Upper lobe of right lung (tissue), 1 donor: Measurements from ENCODE around the gene VGLL4. TPM values are rescaled to one million over a fixed set of nuclear protein-coding genes. Genes with fewer than 3 reads are reported as not detected.
A peak's percentile ranks its signal among the peaks of the same experiment; 100 is the strongest.

Experiments
- ATAC-seq: fragments of 200-7000 bp; cut with Tn5 transposase; one replicate; pipeline ENCODE4 v1.9.1; 2020; ENCODE audit warnings: mild to moderate bottlenecking, moderate library complexity
- DNase-seq: peaks from one replicate; pipeline ENCODE4 v3.0.0-alpha.2; 2020
- H3K27ac ChIP-seq: fragments of 200-600 bp; one replicate; pipeline ENCODE4 v1.8.0; 2022
- H3K27me3 ChIP-seq: fragments of 200-600 bp; one replicate; pipeline ENCODE4 v1.8.0; 2022; ENCODE audit warnings: mild to moderate bottlenecking
- H3K36me3 ChIP-seq: fragments of 200-600 bp; one replicate; pipeline ENCODE4 v1.8.0; 2022
- H3K4me1 ChIP-seq: fragments of 200-600 bp; one replicate; pipeline ENCODE4 v1.8.0; 2022
- H3K4me3 ChIP-seq: fragments of 200-600 bp; one replicate; pipeline ENCODE4 v1.8.0; 2022; ENCODE audit warnings: mild to moderate bottlenecking
- H3K9me3 ChIP-seq: fragments of 200-600 bp; one replicate; pipeline ENCODE4 v1.8.0; 2022
- intact Hi-C: fragments of 100-400 bp; cut with DNase I; formaldehyde crosslinking; loops from one replicate; pipeline ENCODE4 v1.11.0; 2022
- total RNA-seq: library from RNA; stranded (reverse); fragmentation: NEBNext Ultra II Directional; extraction: Animal tissue kit (Norgen Biotek cat#: 25700); gene quantifications from one replicate; pipeline ENCODE4 v1.2.1, GENCODE V29; 2021
- TF ChIP-seq, protein P1 (sequence below): fragments of 200-600 bp; IDR thresholded peaks from one replicate; pipeline ENCODE4 v1.8.0; 2022; ENCODE audit warnings: antibody characterized with exemption
- donor health status: DM: no; HTN: yes; CAD: no; lungs with severe emphysema.

The VGLL4 gene
- total RNA-seq, 1 donor from 2014 or later, result 57.5 TPM

DNA sequence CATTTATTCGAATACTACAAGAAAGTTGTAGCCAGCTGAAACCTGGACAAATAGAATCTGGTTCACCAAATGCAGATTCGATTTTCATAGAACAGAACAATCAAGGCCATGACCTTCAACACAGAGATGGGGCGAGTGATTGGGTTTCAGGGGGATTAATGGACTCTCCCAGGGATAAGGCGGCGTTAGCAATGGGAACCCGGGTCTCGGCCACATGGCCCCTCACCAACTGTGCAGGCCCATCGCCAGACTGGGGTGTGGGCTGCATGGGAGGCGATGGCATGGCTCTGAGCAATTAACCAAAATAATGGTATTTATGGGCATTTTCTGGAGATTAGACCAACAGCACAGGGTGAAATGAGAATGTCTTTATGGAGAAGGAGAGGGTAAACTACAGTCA, 34.2 kb downstream of the VGLL4 start:
- H3K4me3 ChIP-seq, result no peak overlapping the region
- no peak overlapping the region for H3K27ac ChIP-seq
- ATAC-seq (no peak), DNase-seq (no peak)
- intact Hi-C loops, result no loop called here
- no peaks in the 10 kb centered on the region for H3K9me3 ChIP-seq
- H3K27me3 ChIP-seq, result no peaks in the 10 kb centered on the region
- peaks cover 46% of the 10 kb centered on the region for H3K4me1 ChIP-seq
- TF ChIP-seq, protein P1, sequence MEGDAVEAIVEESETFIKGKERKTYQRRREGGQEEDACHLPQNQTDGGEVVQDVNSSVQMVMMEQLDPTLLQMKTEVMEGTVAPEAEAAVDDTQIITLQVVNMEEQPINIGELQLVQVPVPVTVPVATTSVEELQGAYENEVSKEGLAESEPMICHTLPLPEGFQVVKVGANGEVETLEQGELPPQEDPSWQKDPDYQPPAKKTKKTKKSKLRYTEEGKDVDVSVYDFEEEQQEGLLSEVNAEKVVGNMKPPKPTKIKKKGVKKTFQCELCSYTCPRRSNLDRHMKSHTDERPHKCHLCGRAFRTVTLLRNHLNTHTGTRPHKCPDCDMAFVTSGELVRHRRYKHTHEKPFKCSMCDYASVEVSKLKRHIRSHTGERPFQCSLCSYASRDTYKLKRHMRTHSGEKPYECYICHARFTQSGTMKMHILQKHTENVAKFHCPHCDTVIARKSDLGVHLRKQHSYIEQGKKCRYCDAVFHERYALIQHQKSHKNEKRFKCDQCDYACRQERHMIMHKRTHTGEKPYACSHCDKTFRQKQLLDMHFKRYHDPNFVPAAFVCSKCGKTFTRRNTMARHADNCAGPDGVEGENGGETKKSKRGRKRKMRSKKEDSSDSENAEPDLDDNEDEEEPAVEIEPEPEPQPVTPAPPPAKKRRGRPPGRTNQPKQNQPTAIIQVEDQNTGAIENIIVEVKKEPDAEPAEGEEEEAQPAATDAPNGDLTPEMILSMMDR, result no peak
- H3K36me3 ChIP-seq, result no peaks in the 10 kb centered on the region

DNA sequence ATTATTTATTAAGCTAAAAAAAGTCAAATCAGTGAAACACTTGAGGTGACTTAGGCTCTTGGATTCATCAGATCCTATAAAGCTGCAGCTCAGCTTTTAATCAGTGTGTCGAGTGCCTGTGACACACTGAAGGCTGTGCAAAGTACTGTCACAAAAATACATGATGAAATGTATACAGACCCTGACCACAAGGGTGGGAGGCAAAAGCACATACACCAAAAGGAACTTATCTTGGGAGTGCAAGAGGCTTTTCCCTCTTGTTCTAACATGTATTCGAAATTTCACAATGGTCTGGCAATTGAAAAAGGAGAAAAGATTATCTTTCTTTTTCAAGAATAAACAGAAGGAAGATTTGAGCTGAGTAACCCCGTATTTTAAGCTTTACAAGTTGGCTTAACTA, 35.9 kb downstream of the VGLL4 start:
- Histone ChIP-seq H3K27me3 (no peaks in the 10 kb centered on the region), H3K27ac (no peak overlapping the region), H3K9me3 (no peaks in the 10 kb centered on the region), H3K4me3 (no peak overlapping the region), H3K4me1 (peaks cover 45% of the 10 kb centered on the region), H3K36me3 (no peaks in the 10 kb centered on the region)
- no peak for DNase-seq
- ATAC-seq, result peak; percentile 29
- intact Hi-C loops, result no loop called here
- TF ChIP-seq, protein P1, result no peak

DNA sequence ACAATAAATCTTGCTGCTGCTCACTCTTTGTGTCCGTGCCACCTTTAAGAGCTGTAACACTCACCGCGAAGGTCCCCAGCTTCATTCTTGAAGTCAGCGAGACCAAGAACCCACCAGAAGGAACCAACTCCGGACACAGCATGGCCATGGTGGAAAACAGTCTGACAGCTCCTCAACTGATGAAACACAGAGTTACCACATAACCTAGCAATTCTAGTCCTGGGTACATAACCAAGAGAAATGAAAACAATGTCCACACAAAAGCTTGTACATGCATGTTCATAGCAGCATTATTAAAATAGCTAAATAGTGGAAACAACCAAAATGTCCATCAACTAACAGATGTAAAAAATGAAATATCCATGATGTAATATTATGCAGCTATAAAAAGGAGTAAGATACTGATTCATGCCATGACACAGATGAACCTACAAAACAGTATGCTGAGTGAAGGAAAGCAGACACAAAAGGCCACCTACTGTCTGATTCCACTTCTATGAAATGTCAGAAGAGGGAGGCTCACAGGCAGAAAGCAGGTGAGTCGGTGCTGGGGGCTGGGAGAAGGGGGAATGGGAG, 36.8 kb downstream of the VGLL4 start:
- intact Hi-C loops, result no loop called here
- Histone ChIP-seq H3K9me3 (no peaks in the 10 kb centered on the region), H3K36me3 (no peaks in the 10 kb centered on the region), H3K4me3 (no peak overlapping the region), H3K27me3 (no peaks in the 10 kb centered on the region), H3K4me1 (peaks cover 40% of the 10 kb centered on the region), H3K27ac (no peak overlapping the region)
- no peak for ATAC-seq
- no peak for DNase-seq
- TF ChIP-seq, protein P1, result no peak

DNA sequence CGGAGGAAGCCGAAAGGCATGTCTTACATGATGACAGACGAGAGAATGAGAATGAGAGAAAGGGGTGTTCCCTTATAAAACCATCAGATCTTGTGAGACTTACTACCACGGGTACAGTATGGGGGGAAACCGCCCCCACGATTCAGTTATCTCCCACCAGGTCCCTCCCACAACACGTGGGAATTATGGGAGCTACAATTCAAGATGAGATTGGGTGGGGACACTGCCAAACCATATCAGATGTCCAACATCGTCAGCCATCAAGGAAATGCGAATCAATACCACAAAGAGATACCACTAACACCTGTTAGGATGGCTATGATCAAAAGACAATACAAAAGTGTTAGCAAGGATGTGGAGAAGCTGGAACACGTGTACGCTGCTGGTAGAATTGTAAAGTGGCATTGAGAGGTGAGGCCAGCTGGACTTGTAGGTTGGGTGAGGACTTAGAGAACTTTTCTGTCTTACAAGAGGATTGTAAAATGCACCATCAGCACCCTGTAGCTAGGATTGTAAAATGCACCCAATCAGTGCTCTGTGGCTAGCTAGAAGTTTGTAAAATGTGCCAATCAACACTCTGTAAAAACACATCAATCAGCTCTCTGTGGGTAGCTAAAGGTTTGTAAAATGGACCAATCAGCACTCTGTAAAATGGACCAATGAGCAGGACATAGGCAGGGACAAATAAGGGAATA, 37.5 kb downstream of the VGLL4 start:
- ATAC-seq, result no peak
- H3K4me1 ChIP-seq, result peaks cover 48% of the 10 kb centered on the region
- no peak overlapping the region for H3K4me3 ChIP-seq
- no peaks in the 10 kb centered on the region for H3K27me3 ChIP-seq
- H3K27ac ChIP-seq, result no peak overlapping the region
- intact Hi-C loops, result no loop called here
- no peak for DNase-seq
- no peaks in the 10 kb centered on the region for H3K9me3 ChIP-seq
- H3K36me3 ChIP-seq, result peaks cover 4% of the 10 kb centered on the region
- TF ChIP-seq, protein P1, result no peak

DNA sequence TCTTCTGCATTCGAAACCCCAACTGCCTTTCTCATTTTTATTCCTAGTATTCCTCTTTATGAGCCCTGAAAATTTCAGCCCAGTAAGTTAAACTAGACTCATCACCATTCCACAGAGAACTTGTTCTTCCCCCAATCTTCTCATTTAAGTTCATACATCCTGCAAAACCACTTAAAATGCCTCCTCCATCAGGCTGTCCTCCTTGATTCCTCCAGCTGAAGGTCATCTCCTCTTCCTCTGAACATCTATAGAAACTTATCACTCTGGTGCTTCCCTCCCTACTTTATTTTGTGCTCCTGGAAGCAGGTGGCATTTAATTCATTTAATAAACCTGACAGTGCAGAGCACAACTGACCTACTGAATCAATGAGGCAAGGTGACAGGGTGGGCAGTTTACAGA, 38.3 kb downstream of the VGLL4 start:
- DNase-seq, result no peak
- Histone ChIP-seq H3K27me3 (no peaks in the 10 kb centered on the region), H3K4me1 (peaks cover 54% of the 10 kb centered on the region), H3K4me3 (no peak overlapping the region), H3K27ac (no peak overlapping the region), H3K36me3 (peaks cover 13% of the 10 kb centered on the region), H3K9me3 (no peaks in the 10 kb centered on the region)
- intact Hi-C loops, result no loop called here
- ATAC-seq, result no peak
- TF ChIP-seq, protein P1, result no peak
